ENCODE data around the gene AVEN.
"Not testable (repeated sequence)": the region's sequence is repeated elsewhere in the genome, so short reads cannot be mapped to it uniquely, and the experiment has no call there.

AVEN gene

GRCh38 chr15:34038023-34038870 lies 757 bp downstream of the AVEN start:
- DNase-seq: peak; percentile 89

DNA sequence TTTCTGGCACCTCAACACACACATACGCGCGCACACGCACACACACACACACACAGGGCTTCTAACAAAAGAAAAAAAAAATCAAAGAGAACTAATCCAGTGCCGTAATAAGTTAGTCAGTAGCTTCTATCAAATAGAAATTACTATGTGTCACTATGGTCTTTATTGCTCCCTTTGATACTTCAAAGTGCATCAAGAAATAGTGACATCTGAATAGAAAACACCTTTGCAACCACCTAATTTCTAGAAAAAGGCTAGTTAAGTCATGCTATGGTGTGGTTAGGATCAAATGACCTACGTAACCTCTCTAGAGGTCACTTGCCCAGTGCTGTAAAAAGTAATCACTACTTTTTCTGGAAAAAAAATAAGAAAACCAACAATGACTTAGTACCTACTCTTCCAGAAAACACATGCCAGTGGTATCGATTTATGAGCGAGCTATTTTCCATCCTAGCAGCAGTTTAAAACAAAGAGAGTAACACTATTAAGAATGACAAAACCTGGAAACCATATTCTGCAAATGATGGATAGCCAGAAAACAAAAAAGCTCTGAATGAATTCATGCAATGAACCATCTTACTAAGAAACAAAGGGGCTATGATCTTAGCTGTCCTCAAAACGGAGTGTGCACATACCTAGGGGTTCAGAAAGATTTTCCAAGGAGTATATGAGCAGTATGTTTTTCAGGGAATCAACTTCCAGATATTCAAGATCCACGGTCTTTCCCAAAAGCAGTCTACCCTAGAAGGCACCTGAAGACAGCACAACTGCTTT lies 6.8 kb downstream of the AVEN start:
- DNase-seq: no peak

DNA sequence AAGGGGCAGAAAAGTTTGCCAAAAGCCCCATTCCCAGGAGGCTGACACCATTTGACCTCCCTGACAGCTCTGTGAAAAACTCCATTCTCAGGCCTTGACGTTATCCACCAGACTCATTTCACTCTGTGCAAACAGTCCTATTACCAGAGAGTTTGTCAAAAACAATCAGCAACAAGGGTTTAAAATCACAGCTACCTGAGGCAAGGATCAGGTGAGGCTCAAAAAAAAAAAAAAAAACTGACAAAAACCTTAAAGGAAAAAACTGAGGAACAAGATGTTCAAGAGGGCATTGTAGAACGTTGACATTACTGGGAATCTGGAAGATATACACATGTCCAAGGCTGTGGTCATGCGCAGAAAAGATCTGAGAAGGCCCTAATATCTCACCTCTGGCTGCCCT lies 11.4 kb downstream of the AVEN start:
- DNase-seq: no peak

- DNase-seq: no peak
Observed at GRCh38 chr15:34025252-34025651, 13.8 kb downstream of the AVEN start.

DNA sequence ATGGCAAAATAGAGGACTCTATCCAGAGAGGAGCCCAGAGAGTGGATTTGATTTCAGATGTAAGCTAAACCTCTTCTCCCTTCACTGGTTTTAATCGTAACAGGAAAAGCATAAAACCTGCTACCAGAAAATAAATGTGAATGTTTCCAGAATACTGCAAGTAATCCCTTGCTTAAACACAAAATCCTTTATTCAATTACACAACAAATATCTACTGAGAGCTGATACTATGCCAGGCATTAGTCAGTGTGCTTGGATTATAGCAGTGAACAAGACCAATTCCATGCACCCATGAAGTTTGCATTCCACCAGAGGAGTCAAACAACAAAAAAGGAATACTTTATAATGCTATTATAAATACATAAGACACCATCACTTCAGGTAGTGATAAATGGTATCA lies 15.1 kb downstream of the AVEN start:
- no peak for DNase-seq

- DNase-seq: no peak
Observed at GRCh38 chr15:34019369-34019990, 19.5 kb downstream of the AVEN start.

DNA sequence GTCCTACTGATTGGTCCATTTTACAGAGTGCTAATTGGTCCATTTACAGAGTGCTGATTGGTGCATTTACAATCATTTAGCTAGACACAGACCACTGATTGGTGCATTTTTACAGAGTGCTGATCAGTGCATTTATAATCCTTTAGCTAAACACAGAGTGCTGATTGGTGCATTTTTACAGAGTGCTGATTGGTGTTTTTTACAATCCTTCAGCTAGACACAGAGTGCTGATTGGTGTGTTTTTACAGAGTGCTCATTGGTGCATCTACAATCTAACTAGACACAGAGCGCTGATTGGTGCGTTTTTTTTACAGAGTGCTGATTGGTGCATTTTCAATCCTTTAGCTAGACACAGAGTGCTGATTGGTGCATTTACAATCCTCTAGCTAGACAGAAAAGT lies 20.3 kb downstream of the AVEN start:
- DNase-seq: not testable (repeated sequence)

GRCh38 chr15:34018021-34018645 lies 20.9 kb downstream of the AVEN start:
- DNase-seq: no peak

DNA sequence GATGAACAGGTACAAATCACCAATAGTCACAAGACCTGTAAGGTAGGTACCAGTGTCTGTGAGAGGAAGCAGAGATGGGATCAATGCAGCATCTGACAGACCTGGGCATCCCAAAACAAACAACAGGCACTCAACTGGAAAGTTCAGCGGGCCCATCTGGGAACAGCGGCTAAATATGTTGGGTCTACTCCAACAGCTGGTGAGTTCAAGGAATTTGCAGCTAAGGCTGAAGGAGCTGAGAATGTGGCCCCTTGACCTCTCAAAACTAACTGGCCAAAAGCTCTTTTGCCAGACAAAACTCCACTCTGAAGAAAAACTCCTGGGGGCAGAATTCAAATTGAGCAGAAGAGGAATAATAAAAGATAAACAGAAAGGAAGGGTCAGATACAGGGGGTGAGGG lies 24.4 kb downstream of the AVEN start:
- DNase-seq: no peak

DNA sequence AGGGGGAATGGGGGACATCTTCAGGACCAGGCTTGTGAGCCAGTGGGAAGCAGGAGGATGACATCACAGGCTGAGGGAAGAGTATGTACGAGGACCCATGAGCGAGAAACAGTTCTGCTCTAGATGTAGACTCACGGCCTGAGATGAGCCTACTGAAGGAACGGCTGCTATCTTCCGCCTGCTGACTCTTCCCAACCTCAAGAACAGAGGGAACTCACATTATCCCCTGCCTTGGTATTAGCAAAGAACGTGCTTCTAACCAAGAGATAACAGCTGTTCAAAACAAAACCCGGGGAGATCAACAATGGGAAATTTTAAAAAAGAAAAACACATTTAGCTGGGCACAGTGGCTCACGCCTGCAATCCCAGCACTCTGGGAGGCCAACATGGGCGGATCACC lies 25.3 kb downstream of the AVEN start:
- DNase-seq: no peak

DNA sequence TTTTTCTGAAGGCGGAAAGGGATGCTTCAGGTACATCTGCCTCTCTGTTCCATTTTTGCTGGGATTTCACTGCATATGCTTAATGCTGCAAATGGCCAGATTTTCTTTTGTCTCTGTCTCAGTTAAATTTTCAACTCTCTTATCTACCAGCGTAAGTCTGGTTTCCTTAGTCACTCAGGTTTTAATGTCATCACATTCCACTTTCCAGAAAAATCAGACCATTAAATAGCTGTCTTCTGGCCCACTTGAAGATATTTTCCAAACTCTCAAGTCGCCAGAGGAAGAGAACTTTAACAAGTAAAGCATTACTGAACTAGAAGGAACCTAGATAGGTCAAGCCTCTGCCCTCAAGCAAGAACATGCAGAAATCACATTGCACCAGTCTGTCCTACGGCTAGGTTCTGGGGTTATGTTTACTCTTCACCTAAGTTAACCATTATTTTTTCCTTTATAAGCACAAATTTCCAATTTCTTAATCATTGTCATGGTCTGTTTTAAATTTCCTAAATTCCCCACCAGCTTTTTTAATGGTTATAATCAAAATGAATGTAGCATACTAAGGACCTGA lies 26.5 kb downstream of the AVEN start:
- DNase-seq: no peak

- DNase-seq: no peak
Observed at GRCh38 chr15:34011481-34011880, 27.5 kb downstream of the AVEN start.

- DNase-seq: no peak
Observed at GRCh38 chr15:34010921-34011320, 28.1 kb downstream of the AVEN start.

DNA sequence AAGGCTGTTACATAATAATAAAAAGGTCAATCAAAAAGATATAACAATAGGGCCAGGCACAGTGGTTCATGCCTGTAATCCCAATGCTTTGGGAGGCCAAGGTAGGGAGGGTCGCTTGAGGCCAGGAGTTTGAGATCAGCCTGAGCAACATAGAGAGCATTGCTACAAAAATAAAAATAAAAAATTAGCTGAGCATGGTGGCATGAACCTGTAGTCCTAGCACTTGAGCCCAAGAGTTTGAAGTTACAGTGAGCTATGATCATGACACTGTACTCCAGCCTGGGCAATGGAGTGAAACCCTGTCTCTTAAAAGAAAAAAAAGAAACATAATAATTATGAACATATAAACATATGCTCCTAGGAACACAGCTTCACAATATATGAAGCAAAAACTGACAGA lies 29.3 kb downstream of the AVEN start:
- DNase-seq: no peak

GRCh38 chr15:34006381-34006780 lies 32.6 kb downstream of the AVEN start:
- DNase-seq: no peak

DNA sequence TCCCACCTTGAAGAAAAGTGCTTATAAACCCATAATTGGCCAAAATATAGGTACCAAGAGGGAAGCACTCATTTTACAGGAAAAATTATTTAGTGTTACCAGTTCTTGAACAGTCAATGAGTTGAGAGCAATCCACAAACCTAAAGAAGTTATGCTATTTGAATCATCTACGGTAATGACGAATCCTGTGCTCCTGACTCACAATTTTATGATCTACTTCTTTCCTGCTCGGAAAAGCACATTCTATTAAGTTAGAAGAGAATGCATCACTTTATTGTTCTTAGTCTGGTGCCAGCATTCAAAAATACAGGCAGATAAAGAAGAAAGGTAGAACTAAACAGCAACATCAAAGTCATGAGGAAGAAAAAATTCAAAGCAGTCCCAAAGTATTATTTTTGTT lies 37.5 kb downstream of the AVEN start:
- DNase-seq: no peak

- not testable (repeated sequence) for DNase-seq
Observed at GRCh38 chr15:33995666-33996065, 43.3 kb downstream of the AVEN start.

DNA sequence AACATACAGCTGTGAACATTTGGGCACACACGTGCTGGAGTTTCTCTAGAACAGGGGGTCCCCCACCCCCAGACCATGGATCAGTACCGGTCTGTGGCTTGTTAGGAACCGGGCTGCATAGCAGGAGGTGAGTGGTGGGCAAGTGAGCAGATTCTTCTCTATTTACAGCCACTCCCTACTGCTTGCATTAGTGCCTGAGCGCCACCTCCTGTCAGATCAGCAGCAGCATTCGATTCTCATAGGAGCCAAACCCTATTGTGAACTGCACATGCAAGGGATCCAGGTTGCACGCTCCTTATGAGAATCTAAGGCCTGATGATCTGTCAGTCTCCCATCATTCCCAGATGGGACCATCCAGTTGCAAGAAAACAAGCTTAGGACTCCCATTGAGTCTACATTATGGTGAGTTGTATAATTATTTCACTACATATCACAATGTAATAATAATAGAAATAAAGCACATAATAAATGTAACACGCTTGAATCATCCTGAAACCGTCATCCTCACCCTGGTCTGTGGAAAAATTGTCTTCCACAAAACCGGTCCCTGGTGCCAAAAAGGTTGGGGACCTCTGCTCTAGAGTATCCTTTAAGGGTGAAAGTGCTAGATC lies 44.9 kb downstream of the AVEN start:
- no peak for DNase-seq

GRCh38 chr15:33988384-33988783 lies 50.6 kb downstream of the AVEN start:
- DNase-seq: no peak

DNA sequence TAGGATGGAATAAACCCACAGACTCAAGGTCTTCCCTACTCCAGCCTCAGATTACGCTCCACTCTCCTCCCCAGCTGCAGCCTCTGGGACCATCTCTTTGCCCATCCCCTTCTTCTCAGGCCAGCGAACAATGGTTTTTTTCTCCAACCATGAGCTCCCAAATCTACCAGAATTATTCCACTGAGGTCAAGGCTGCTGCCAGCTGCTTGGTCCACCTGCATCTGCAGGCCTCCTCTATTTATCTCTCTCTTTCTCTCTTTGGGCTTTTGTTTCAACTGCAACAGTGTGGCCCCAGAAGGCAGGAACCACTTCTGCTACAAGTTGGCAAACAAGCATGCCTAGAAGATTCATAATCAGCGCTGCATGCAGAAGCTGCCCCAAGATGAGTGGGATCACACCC lies 51.6 kb downstream of the AVEN start:
- no peak for DNase-seq

DNA sequence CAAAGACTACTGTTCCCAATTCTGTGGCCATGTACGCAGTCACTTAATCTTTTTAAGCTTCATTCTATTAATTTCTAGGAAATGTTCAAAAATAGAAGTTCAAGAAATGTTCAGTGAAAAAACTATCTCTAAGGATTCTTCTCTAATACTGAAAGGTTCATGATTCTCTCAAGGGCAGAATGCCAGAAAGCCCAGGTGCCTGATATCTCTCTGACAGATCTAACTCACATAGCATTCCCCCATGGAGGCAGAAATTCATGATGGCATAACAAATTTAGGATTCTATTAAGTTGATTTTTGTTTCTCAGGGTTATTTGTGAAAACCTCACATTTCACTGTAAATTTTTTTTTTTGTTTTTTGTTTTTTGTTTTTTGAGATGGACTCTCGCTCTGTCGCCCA lies 53.3 kb downstream of the AVEN start:
- DNase-seq: no peak

GRCh38 chr15:33985287-33985686 lies 53.7 kb downstream of the AVEN start:
- no peak for DNase-seq

DNA sequence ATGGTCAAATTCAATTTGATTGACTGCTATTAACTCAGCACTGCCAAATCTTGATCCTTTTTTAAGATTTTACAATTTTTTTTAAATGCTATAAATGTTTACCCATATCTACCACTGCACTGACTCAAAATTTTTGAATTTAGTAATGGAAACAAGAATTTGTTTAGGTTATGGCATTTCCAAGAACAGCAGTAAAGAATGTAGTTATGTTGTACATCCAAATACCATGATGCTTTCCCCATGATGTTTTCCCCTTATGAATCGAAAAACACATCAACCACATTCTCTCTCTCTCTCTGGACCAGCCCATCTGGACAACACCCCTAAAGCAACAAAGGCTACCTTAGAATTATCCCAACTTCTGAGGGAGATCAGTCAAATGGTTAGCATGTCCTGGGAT lies 56.5 kb downstream of the AVEN start:
- DNase-seq: no peak

Data from activated effector memory CD4-positive, alpha-beta T cell treated with anti-CD3 and anti-CD28 coated beads, Interleukin-2, amount 50 U/mL, for 16 hours (primary cell).